NCI-H146 treated with DMSO at 0.1 percent for 48 hours (cell line): Measurements from ENCODE around the gene VASP.

Experiments
- DNase-seq: peaks from one replicate; lab custom pipeline; 2025; ENCODE audit not compliant: unreplicated experiment; lab: John Stamatoyannopoulos, UW

VASP gene

DNA sequence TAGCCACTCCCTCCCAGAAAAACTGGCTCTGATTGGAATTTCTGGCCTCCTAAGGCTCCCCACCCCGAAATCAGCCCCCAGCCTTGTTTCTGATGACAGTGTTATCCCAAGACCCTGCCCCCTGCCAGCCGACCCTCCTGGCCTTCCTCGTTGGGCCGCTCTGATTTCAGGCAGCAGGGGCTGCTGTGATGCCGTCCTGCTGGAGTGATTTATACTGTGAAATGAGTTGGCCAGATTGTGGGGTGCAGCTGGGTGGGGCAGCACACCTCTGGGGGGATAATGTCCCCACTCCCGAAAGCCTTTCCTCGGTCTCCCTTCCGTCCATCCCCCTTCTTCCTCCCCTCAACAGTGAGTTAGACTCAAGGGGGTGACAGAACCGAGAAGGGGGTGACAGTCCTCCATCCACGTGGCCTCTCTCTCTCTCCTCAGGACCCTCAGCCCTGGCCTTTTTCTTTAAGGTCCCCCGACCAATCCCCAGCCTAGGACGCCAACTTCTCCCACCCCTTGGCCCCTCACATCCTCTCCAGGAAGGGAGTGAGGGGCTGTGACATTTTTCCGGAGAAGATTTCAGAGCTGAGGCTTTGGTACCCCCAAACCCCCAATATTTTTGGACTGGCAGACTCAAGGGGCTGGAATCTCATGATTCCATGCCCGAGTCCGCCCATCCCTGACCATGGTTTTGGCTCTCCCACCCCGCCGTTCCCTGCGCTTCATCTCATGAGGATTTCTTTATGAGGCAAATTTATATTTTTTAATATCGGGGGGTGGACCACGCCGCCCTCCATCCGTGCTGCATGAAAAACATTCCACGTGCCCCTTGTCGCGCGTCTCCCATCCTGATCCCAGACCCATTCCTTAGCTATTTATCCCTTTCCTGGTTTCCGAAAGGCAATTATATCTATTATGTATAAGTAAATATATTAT lies 33.3 kb upstream of the VASP start:
- DNase-seq, result no peak

DNA sequence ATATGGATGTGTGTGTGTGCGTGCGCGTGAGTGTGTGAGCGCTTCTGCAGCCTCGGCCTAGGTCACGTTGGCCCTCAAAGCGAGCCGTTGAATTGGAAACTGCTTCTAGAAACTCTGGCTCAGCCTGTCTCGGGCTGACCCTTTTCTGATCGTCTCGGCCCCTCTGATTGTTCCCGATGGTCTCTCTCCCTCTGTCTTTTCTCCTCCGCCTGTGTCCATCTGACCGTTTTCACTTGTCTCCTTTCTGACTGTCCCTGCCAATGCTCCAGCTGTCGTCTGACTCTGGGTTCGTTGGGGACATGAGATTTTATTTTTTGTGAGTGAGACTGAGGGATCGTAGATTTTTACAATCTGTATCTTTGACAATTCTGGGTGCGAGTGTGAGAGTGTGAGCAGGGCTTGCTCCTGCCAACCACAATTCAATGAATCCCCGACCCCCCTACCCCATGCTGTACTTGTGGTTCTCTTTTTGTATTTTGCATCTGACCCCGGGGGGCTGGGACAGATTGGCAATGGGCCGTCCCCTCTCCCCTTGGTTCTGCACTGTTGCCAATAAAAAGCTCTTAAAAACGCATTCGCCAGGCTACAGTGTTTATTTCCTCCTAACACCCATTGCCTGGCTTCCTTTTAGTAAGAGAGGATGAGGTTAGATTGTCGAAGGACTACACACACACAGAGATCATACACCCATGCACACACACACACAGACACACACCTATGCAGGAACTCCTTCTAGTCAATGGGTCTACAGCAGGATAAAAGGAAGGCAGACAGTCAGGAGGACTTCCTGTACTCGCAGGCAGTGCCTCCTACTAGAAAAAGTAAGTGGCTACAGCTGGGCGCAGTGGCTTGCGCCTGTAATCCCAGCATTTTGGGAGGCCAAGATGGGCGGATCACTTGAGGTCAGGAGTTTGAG lies 32.4 kb upstream of the VASP start:
- peak; percentile 35 for DNase-seq

DNA sequence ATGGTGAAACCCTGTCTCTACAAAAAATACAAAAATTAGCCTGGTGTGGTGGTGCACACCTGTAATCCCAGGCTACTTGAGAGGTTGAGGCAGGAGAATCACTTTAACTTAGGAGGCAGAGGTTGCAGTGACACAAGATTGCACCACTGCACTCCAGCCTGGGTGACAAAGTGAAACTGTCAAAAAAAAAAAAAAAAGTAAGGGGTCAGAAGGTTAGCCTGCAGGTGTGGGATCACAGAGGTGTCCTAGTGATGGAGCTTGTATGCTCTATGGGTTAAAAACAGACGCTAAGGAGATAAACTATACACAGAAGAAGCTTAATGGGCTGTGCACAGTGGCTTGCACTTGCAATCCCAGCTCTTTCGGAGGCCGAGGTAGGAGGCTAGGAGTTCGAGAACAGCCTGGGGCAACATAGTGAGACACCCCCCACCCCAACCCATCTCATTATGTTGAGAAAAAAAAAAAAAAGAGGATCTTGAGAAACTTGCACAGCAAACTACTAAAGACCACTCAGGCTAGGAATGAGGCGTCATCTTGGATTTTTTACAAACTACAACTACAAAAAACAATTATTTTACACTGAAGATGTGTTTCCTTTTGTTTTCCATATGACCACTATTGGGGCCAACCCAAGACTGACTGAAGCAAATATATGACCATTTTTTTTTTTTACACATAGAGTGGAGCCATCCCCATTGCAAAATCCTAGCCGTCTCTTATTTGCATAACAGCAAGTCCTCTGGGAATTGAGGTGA lies 31.6 kb upstream of the VASP start:
- no peak for DNase-seq

DNA sequence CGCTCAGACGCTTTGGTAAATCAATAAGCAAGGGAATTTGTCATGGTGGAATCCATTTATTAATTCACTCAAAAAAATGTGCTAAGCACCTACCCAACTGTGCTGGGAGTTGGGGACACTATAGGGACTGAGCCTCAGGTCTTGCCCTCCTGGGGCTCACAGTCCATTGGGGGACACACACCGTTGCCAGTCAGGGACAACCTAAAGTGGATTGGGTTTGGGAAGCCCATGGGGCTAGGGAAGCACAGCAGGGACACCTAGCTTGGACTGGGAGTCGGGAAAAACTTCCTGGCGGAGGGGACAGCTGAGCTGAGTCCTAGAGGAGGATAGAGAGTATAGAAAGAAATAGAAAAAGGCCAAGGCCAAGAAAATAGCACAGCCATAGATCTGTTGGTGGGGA lies 31.0 kb upstream of the VASP start:
- DNase-seq, result no peak

DNA sequence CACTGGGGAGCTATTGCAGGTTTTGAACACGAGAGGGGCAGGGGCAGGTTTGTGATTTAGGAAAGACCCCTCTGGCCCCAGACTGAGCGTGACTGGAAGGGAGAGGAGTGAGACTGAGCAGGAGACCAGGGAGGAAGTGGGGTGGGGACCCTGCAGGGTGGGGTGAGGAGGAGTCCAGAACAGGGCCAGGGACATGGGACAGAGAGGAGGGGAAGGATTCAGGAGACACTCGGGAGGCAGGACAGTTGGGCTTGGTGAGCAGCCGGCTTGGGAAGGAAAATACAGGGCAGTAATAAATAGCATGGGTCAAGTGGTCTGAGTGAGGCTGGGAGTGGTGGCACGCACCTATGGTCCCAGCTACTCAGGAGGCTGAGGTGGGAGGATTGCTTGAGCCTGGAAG lies 30.1 kb upstream of the VASP start:
- no peak for DNase-seq

DNA sequence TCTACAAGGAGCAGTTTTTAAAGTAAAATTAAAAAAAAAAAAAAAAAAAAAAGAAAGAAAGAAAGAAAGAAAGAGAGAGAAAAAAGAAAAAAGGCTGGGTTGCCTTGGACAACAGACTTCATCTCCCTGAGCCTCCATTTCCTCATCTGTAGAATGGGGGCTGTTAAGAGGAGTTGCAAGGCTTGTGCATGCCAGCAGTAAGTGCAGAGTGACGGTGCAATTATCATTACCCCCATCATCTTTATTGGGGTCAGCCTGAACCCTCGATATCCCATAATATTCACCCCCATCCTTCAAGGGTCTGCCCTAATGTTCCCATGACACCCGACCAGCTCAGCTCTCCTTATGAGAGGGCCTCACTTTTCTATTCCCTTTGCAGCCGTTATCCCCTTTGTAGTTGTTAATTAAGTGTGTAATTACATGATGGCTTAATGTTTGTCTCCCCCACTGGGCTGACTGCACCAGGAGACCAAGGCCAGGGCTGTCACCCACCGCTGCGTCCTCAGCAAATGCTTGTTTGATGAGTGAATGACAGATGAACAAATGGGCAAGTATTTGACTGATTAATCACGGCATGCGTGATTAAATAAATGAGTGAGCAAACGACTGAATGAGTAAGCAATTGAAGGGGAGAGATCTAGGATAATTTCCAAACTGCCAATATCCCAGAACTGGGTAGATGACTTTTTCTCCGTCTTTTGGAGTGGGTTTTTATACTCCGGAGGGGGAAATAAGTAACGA lies 29.4 kb upstream of the VASP start:
- peak; percentile 93 for DNase-seq

DNA sequence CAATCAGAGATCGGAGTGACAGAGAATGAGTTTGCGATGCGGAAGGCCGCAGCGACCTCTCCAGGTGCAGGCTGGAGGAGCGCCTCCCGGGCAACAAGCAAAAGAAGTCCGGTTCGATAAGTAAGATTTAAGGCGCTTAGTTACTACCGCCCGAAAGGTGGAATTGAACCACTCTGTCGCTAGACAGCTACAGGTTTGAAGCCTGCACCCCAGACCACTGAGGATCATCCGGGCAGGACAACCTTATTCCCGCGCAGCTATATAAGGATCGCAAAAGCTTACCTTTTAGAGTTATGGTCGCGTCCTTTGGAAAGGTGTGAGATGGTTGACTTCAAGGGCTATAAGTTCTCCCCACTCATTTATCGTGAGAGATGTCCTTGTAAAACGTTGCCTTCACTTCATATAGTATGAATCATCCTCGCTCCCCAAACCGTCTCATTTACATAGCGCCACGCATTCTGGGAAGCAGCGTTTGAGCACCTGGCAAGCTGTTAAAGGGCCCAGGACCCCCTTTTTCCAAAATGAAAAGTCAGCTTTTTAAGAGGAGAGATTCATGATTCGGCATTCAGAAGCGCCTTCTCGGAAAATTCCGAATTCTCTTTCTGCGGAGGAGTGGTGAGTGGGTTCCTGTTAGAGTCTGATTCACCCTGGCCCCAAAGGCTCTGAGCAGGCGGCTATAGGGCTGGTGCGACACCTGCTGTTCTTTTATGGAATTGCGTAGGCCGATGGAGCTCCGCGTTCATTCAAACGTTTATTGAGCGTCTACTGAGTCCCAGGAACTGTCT lies 28.6 kb upstream of the VASP start:
- peak; percentile 82 for DNase-seq

DNA sequence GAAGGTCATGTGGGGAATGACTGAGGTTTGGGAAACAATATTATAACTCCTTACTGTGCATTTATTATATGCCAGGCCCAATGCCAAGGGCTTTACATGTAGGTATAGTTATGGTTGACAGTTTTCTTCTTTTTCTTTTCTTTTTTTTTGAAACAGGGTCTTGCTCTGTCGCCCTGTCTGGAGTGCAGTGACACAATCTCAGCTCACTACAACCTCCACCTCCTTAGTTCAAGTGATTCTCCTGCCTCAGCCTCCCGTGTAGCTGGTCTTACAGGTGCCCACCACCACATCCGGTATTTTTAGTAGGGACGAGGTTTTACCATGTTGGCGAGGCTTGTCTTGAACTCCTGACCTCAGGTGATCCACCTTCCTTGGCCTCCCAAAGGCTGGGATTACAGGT lies 24.2 kb upstream of the VASP start:
- DNase-seq, result no peak

DNA sequence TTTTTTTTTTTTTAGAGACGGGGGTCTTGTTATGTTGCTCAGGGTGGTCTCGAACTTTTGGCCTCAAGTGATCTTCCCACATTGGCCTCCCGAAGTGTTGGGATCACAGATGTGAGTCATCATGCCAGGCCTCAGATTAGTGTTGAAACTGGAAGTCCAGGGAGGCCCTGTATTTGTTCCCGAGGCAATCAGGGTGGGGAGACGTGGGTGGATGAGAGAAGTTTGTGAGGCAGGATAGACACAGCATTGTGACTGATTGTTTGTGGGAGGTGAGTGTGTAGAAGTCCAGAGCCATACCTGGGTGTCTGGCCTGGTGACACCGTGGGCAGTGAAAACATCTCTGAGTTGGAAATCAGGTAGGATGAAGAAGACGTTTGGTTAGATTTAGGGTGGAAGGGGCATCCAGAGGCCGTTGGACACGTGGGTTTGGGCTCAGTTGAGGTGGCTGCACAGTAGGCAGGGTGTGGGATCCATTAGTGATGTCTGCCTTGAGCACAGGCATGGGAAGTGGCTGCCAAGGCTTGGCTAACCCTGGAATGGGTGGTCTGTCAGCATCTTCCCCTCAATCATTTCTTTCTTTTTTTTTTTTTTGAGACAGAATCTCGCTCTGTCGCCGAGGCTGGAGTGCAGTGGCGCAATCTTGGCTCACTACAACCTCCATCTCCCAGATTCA lies 22.9 kb upstream of the VASP start:
- DNase-seq, result no peak

DNA sequence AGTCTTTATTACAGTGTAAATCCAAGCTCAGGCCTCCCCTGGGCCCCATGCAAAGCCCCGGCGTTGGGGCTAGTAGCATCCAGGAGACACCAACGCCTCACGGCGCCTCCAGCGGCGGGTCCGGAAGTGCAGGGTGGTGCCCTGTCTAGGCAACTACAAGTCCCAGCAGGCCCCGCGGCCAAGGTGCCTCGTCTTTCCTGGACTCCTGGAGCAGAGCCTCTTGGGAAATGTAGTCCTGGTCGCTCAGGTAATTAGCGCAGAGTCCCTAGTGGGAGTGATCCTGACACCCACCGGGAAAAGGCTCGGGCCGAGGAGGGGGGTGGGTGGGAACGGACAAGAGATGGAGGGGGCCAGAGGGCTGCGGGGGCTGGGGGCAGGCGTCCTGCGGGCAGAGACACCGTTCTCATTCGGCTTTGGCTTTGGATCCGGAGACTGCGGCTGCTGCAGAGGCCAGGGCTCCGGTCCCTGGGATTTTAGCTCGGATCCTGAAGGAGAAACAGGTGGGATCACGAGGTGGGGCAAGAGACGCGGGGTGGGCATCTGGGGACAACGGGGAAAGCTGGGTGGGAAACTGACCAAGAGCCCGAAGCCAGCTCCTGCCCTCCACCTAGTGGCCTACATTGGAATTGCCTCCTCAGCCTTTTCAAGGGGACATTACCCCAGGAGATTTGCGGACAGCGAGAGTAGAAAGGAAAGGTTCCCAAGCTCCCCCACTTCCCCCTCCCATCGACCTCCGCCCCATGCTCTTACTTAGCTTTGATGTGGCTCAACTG lies 21.8 kb upstream of the VASP start:
- peak; percentile 85 for DNase-seq

DNA sequence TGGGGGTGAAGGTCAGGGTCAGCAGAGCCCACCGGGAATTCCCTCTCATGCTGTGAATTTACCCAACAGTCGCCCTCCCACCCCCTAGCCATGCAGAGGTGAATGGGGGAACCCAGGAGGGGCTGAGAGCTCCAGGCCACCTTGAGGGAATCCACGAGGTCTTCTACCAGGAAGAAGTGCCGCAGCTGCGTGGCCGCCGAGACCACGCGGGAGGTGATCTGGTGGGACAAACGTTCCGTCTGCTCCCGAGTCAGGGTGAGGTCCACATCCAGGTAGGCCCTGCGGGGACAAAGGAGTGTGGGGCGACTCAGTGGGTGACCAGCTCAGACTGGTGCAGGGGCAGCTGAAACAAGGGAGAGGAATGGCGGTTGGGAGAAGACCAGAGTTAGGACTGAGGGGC lies 18.6 kb upstream of the VASP start:
- DNase-seq, result no peak

DNA sequence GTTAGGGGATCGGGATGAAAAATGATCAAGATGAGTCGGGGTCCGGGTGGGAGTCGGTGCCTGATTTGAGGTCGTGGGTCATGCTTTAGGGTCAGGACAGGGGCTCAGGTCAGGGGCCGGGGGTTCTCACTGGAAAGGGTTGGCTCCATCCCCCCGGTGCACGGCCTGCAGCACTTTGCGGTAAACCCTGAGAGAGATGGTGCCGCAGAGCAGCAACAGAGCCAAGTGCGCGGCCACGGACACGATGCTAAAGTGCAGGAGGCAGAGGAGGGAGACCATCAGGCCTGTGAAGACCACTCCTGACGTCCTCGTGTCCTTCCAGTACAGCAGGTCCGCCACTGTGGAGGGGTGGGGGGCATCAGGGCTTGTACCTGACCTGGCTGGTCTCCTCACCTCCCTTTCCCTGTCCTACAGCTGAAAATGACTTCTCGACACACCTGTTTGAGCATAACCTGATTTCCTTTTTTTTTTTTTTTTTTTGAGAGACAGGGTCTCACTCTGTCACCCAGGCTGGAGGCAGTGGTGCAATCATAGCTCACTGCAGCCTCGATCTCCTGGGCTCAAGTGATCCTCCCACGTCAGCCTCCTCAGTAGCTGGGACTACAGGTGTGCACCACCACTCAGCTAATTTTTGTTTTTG lies 17.9 kb upstream of the VASP start:
- no peak for DNase-seq

DNA sequence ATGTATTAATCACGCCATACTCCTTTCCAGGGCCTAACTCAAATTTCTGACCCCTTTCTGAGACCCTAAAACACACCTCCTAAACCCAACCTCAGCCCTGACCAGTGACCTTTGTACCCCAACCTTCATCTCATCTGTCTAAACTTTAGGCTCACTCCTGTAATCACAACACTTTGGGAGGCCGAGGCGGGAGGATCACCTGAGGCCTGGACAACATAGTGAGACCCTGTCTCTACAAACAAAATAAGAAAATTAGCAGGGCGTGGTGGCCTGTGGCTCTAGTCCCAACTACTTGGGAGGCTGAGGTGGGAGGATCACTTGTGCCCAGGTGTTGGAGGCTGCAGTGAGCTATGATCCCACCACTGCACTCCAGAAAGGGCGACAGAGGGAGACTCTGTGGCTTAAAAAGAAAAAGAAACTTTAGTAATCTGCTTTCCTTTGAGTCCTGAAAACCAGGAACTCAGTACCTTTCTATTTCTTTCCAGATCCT lies 15.1 kb upstream of the VASP start:
- no peak for DNase-seq

DNA sequence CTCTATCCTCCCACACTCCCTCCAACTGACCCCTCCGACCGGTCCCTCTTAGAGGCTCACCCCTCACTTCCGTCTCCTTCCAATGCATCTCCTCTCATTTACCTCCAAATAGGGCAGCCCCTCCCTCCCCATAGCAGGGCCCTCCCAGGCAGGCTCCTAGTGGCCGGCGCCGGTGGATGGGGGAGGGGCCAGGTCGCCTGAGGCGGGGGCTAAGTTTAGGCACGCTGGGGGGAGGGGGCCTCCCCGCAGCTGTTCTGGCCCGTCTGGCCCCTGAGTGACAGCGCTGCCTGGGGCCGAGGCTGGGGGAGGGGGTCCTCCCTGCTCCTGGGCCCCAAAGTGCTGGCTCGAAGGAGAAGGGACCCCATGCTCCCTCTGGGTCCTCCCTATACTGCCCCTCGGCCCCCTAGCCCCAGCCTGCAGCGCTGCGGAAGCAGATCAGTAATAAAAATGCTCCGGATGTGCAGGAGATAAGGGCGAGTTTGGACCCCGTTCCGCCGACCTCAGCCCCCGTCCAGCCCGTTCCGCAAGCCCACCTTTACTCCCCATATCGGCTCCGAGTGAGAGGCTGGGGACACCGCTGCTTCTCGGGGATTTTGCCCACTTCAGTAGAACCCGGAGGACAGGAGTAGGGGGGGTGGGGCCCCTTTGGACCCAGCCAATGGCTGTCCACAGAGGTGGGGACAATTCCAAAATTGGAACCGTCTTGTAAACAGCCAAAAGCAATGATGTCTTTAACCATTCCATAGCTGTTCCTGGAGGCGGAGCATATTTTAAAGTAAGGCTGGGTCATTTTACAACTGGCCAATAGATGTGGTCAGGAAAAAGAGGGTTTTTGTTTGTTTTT lies 14.4 kb upstream of the VASP start:
- DNase-seq, result no peak

DNA sequence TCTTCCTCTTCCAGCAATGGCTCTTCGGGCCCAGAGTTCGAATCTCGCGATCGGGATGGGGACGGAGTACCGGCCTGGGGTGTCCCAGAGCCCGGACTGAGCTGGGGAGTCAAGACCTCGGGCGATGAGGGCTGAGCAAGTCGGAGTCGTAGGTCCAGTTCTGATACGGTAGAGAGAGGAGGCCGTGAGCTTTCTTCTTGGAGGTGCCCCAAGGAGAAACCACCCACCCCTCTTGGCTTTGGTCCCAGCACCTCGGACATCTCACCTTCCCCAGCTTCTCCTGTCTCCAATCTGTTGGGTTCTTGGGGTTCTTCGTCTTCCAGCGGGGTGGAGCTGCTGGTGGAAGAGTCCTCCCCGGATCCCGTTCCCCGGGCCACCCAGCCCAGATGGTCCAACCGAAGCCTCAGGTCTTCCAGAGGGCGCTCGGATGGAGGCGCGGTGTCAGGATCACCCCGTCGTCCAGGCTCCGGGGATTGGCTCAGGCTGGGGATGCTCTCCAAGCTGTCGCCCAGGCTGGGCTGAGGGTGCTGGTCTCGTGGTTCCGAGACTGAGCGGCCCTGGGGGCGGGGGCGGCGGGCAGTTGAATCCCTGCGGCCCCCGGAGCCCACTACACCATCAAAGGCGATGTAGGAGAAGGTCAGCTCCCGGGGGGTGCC lies 12.9 kb upstream of the VASP start:
- DNase-seq, result no peak

DNA sequence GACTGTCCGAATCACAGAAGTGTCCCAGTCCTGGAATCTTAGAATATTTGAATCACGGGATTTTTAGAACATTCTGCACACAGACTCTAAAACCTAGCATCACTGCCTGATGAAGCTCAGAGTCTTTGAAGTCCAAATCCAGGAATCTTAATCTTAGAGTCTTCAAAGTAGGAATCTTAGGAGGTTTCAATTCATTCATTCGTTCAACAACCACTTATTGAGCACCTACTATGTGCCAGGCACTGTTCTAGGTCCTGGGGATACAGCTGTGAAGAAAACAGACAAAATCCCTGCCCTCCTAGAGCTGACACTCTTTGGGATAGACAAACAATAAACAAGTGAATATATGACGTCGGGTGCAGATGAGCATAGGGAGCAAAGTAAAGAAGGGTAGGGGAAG lies 12.1 kb upstream of the VASP start:
- no peak for DNase-seq
